H9 (cell line): Measurements from ENCODE around the gene SARS1. TPM values are rescaled to one million over a fixed set of nuclear protein-coding genes. Genes with fewer than 3 reads are reported as not detected.
A peak's percentile ranks its signal among the peaks of the same experiment; 100 is the strongest.

Experiments used
- DNase-seq: peaks from one replicate; pipeline ENCODE4 v3.0.0-alpha.2; 2017
- H2AFZ ChIP-seq: one replicate; pipeline ENCODE4 v1.6.1; 2013; ENCODE audit warnings: mild to moderate bottlenecking, low read length, control low read depth, moderate library complexity
- H2AK5ac ChIP-seq: 2 replicates; pipeline ENCODE4 v1.6.1; 2013; ENCODE audit warnings: low read length, control low read depth, mixed read lengths; ENCODE audit not compliant: insufficient read length
- H2BK120ac ChIP-seq: one replicate; pipeline ENCODE4 v1.6.1; 2013; ENCODE audit warnings: low read depth, mild to moderate bottlenecking, low read length, control low read depth, inconsistent platforms; ENCODE audit not compliant: poor library complexity, severe bottlenecking
- H2BK12ac ChIP-seq: 2 replicates; pipeline ENCODE4 v1.6.1; 2013; ENCODE audit warnings: low read length, control low read depth, mixed read lengths, low read depth; ENCODE audit not compliant: insufficient read length
- H2BK15ac ChIP-seq: 2 replicates; pipeline ENCODE4 v1.6.1; 2013; ENCODE audit warnings: low read depth, low read length, control low read depth
- H2BK20ac ChIP-seq: one replicate; pipeline ENCODE4 v1.6.1; 2013; ENCODE audit warnings: low read depth, mild to moderate bottlenecking, low read length, control low read depth, inconsistent platforms; ENCODE audit not compliant: poor library complexity, severe bottlenecking
- H2BK5ac ChIP-seq: 2 replicates; pipeline ENCODE4 v1.6.1; 2013; ENCODE audit warnings: low read length, control low read depth, mixed read lengths; ENCODE audit not compliant: insufficient read length
- H3K14ac ChIP-seq: 2 replicates; pipeline ENCODE4 v1.6.1; 2013; ENCODE audit warnings: low read length, control low read depth; ENCODE audit not compliant: insufficient read depth
- H3K18ac ChIP-seq: 2 replicates; pipeline ENCODE4 v1.6.1; 2013; ENCODE audit warnings: low read depth, mild to moderate bottlenecking, mixed read lengths, low read length, control low read depth; ENCODE audit not compliant: insufficient read length
- H3K23ac ChIP-seq: 2 replicates; pipeline ENCODE4 v1.6.1; 2013; ENCODE audit warnings: low read length, control low read depth, mixed read lengths, low read depth; ENCODE audit not compliant: insufficient read length
- H3K23me2 ChIP-seq: 2 replicates; pipeline ENCODE4 v1.6.1; 2013; ENCODE audit warnings: low read depth, mild to moderate bottlenecking, mixed read lengths, low read length, control low read depth; ENCODE audit not compliant: insufficient read length, poor library complexity, severe bottlenecking
- H3K27ac ChIP-seq: 2 replicates; pipeline ENCODE4 v1.5.1; 2013; ENCODE audit warnings: low read length, control low read depth, mixed read lengths, low read depth; ENCODE audit not compliant: insufficient read length
- H3K27me3 ChIP-seq: 2 replicates; pipeline ENCODE4 v1.6.1; 2013; ENCODE audit warnings: low read length, control low read depth, inconsistent platforms; ENCODE audit not compliant: insufficient read depth
- H3K4ac ChIP-seq: 2 replicates; pipeline ENCODE4 v1.6.1; 2013; ENCODE audit warnings: low read depth, mild to moderate bottlenecking, control low read depth, inconsistent platforms, low read length, moderate library complexity
- H3K4me1 ChIP-seq: 2 replicates; pipeline ENCODE4 v1.6.1; 2013; ENCODE audit warnings: low read length, control low read depth, inconsistent platforms; ENCODE audit not compliant: insufficient read depth
- H3K4me2 ChIP-seq: 2 replicates; pipeline ENCODE4 v1.6.1; 2013; ENCODE audit warnings: low read length, control low read depth, mixed read lengths; ENCODE audit not compliant: insufficient read length, insufficient read depth
- H3K56ac ChIP-seq: 2 replicates; pipeline ENCODE4 v1.6.1; 2013; ENCODE audit warnings: low read depth, mild to moderate bottlenecking, mixed read lengths, low read length, control low read depth; ENCODE audit not compliant: insufficient read length
- H3K79me1 ChIP-seq: 2 replicates; pipeline ENCODE4 v1.6.1; 2013; ENCODE audit warnings: low read depth, mild to moderate bottlenecking, moderate library complexity, low read length, control low read depth, inconsistent platforms; ENCODE audit not compliant: insufficient read depth, poor library complexity, severe bottlenecking
- H3K79me2 ChIP-seq: 2 replicates; pipeline ENCODE4 v1.6.1; 2013; ENCODE audit warnings: low read length, control low read depth, inconsistent platforms; ENCODE audit not compliant: insufficient read depth
- H3K9ac ChIP-seq: 2 replicates; pipeline ENCODE4 v1.6.1; 2013; ENCODE audit warnings: low read length, control low read depth, mixed read lengths; ENCODE audit not compliant: insufficient read length; ENCODE audit errors: extremely low read depth
- H3K9me3 ChIP-seq: one replicate; pipeline ENCODE4 v1.6.1; 2013; ENCODE audit warnings: low read depth, low read length, inconsistent platforms; ENCODE audit not compliant: control insufficient read depth
- H3T11ph ChIP-seq: one replicate; pipeline ENCODE4 v1.6.1; 2013; ENCODE audit warnings: mild to moderate bottlenecking, low read length, control low read depth, inconsistent platforms
- H4K20me1 ChIP-seq: one replicate; pipeline ENCODE4 v1.6.1; 2013; ENCODE audit not compliant: control insufficient read depth, insufficient read length, insufficient read depth
- H4K5ac ChIP-seq: 2 replicates; pipeline ENCODE4 v1.6.1; 2013; ENCODE audit warnings: low read depth, mild to moderate bottlenecking, mixed read lengths, low read length, control low read depth; ENCODE audit not compliant: insufficient read length
- H4K8ac ChIP-seq: replicated peaks from 2 replicates; pipeline ENCODE4 v1.6.1; 2013; ENCODE audit warnings: low read length, control low read depth, mixed read lengths, low read depth; ENCODE audit not compliant: insufficient read length
- H4K91ac ChIP-seq: 2 replicates; pipeline ENCODE4 v1.6.1; 2013; ENCODE audit warnings: low read depth, mild to moderate bottlenecking, moderate library complexity, mixed read lengths, low read length, control low read depth; ENCODE audit not compliant: insufficient read length
- H3K27ac Mint-ChIP-seq, 3 experiments: 2 replicates in 2 of 3; 3 replicates in 1 of 3; pipeline ENCODE4 v1.8.0; 2020 to 2021; ENCODE audit warnings: mixed read lengths in 3 of 3, mild to moderate bottlenecking in 1 of 3, moderate library complexity in 1 of 3
- H3K27me3 Mint-ChIP-seq: 2 replicates; pipeline ENCODE4 v1.8.0; 2021; ENCODE audit warnings: low read depth, mild to moderate bottlenecking, moderate library complexity, mixed read lengths
- H3K36me3 Mint-ChIP-seq, 3 experiments: 2 replicates in 2 of 3; 3 replicates in 1 of 3; pipeline ENCODE4 v1.8.0; 2020 to 2021; ENCODE audit warnings: low read depth in 3 of 3, mixed read lengths in 3 of 3; ENCODE audit not compliant: insufficient read depth in 1 of 3
- H3K4me1 Mint-ChIP-seq, 2 experiments: 2 replicates each; pipeline ENCODE4 v1.8.0; 2020; ENCODE audit warnings: mixed read lengths in 2 of 2
- H3K4me3 Mint-ChIP-seq, 2 experiments: 2 replicates in 1 of 2; 3 replicates in 1 of 2; pipeline ENCODE4 v1.8.0; 2020 to 2021; ENCODE audit warnings: mild to moderate bottlenecking in 2 of 2, mixed read lengths in 2 of 2, moderate library complexity in 1 of 2
- H3K9me3 Mint-ChIP-seq, 2 experiments: 2 replicates in 1 of 2; 3 replicates in 1 of 2; pipeline ENCODE4 v1.8.0; 2020; ENCODE audit warnings: mild to moderate bottlenecking in 2 of 2, mixed read lengths in 2 of 2, moderate library complexity in 1 of 2
- CTCF ChIP-seq: fragments of 200-600 bp; sonication (generic); conservative IDR thresholded peaks from 3 replicates; pipeline ENCODE4 v1.8.0; 2021; ENCODE audit warnings: antibody characterized with exemption, mild to moderate bottlenecking
- WGBS: extraction: QIAGEN DNeasy Blood & Tissue Kit; methylation state at CpG from one replicate; pipeline ENCODE4 v1.1.7; 2013; ENCODE audit warnings: missing lambda C conversion rate, low lambda C conversion rate, mixed read lengths; ENCODE audit not compliant: insufficient read length; ENCODE audit errors: extremely low coverage; 5-methylcytosine and 5-hydroxymethylcytosine counted together
- total RNA-seq: library from RNA; stranded (reverse); gene quantifications from 2 replicates; pipeline ENCODE4 v1.2.1, GENCODE V29; 2021

SARS1 gene
- total RNA-seq, 1 experiment from 2014 or later: 139 TPM

GRCh38 chr1:109238382-109238781, 24.7 kb downstream of the SARS1 start:
- H3K18ac ChIP-seq: no peak overlapping the region
- H3K79me1 ChIP-seq: no peaks in the 10 kb centered on the region
- no CpG with 5 or more reads among the region's 2 CpGs for WGBS
- no peaks in the 10 kb centered on the region for H3K23me2 ChIP-seq
- H4K91ac ChIP-seq: no peak overlapping the region
- no peak overlapping the region for H2BK5ac ChIP-seq
- H3K79me2 ChIP-seq: no peaks in the 10 kb centered on the region
- no peaks in the 10 kb centered on the region for H4K20me1 ChIP-seq
- H3K4me1 ChIP-seq: peaks cover 14% of the 10 kb centered on the region; the same call in 1 of the 2 replicates
- DNase-seq: no peak
- no peak overlapping the region for H2BK20ac ChIP-seq
- no peak overlapping the region for H3T11ph ChIP-seq
- Mint-ChIP-seq H3K27ac (peak overlapping the region in 1 of 3 experiments; percentile 96; a peak in 1 of 7 replicates), H3K4me1 (peaks cover 73 to 77% of the 10 kb centered on the region in 2 experiments), H3K9me3 (no peaks in the 10 kb centered on the region; a peak in 1 of 5 replicates), H3K27me3 (peaks cover 6% of the 10 kb centered on the region), H3K4me3 (no peak overlapping the region), H3K36me3 (peaks cover 27 to 52% (median 48%) of the 10 kb centered on the region in 3 experiments; a peak in 6 of 7 replicates)
- no peak for TF ChIP-seq CTCF
- no peak overlapping the region for H3K4me2 ChIP-seq
- no peak overlapping the region for H3K4ac ChIP-seq
- H2BK15ac ChIP-seq: no peak overlapping the region
- H2BK12ac ChIP-seq: no peak overlapping the region
- H3K14ac ChIP-seq: no peak overlapping the region
- H4K5ac ChIP-seq: no peak overlapping the region
- H4K8ac ChIP-seq: no peak overlapping the region
- no peak overlapping the region for H3K9ac ChIP-seq
- H3K23ac ChIP-seq: no peak overlapping the region
- H2AFZ ChIP-seq: no peak overlapping the region
- no peaks in the 10 kb centered on the region for H3K27me3 ChIP-seq
- H3K9me3 ChIP-seq: no peaks in the 10 kb centered on the region
- H2AK5ac ChIP-seq: no peak overlapping the region
- no peak overlapping the region for H2BK120ac ChIP-seq
- no peak overlapping the region for H3K27ac ChIP-seq
- no peak overlapping the region for H3K56ac ChIP-seq
